ENCODE measurements around the gene AGPAT4. TPM values are rescaled to one million over a fixed set of nuclear protein-coding genes. Genes with fewer than 3 reads are reported as not detected.

The AGPAT4 gene
- polyA plus RNA-seq, 1 experiment: 3.7 TPM

DNA sequence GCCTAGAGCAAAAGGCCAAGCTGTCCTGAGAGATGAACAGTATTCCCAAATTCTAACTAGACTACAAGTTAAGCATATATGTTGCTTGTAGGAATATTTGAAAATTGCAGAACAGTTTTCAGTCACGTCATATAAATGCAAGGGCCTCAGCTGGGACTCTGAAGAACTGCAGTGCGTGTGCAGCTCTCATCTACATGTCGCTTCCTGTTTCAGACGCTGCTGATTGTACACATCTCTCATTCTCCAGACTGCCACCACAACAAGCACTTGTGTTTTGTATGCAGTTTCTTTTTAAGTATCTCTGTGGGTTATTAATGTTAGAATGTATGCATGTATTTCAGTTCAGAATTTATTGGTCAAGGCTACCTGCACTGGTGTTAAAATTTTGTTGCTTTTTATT lies 162.6 kb downstream of the AGPAT4 start:
- Histone ChIP-seq H3K4me3 (ENCODE audit: low read depth, low read length) (no peak overlapping the region), H3K27me3 (ENCODE audit: control insufficient read depth, insufficient read depth, low read length) (no peaks in the 10 kb centered on the region), H3K36me3 (ENCODE audit: control insufficient read depth, insufficient read depth, low read length) (peaks cover 14% of the 10 kb centered on the region)
- CTCF ChIA-PET: interaction anchor here (1.1 kb wide), 1 partner anchor 175 kb away, joined by 3 read pairs; no protein-coding TSS in a partner anchor
- TF ChIP-seq, protein P1, sequence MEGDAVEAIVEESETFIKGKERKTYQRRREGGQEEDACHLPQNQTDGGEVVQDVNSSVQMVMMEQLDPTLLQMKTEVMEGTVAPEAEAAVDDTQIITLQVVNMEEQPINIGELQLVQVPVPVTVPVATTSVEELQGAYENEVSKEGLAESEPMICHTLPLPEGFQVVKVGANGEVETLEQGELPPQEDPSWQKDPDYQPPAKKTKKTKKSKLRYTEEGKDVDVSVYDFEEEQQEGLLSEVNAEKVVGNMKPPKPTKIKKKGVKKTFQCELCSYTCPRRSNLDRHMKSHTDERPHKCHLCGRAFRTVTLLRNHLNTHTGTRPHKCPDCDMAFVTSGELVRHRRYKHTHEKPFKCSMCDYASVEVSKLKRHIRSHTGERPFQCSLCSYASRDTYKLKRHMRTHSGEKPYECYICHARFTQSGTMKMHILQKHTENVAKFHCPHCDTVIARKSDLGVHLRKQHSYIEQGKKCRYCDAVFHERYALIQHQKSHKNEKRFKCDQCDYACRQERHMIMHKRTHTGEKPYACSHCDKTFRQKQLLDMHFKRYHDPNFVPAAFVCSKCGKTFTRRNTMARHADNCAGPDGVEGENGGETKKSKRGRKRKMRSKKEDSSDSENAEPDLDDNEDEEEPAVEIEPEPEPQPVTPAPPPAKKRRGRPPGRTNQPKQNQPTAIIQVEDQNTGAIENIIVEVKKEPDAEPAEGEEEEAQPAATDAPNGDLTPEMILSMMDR (IDR thresholded peaks at IDR 0.05; ENCODE audit: insufficient read depth, low read depth, low read length): no peak
- DNase-seq (ENCODE audit: low read depth): no peak
- POLR2A ChIA-PET: no interaction called here

DNA sequence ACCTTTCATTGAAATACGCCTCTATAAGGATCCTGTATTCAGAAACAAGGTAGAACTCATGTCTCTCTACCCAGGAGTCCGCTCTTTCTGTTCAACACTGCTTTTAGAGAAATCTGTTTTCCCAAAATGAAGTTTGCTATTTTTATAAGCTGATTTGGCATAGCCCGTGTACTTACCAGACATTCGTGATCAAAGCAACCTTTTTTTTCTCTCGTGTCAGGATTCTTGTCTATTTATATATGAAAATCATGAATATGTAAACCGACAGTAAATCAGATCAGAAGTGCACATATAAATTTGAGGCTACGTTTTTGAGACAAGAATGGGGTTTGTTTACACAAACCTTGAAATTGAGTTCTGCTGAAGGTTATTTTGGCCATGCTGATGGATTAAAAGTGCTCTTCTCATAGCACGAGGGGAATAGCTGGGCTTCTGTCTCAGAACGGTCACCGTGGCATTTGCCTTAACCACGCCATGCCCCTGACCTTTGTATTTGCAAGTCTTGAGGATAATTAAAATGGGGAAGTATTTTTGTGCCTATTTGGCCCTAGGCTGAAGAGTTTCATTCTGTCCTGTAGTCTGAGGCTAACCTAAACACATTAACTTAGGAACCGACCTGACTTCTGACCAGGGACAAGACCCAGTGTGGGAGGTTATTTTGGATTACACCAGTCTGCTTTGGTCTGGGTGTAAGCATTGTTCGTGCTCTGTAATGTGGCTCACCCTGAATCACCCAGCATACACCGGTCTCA lies 163.7 kb downstream of the AGPAT4 start:
- Histone ChIP-seq H3K4me3 (ENCODE audit: low read depth, low read length) (no peak overlapping the region), H3K27me3 (ENCODE audit: control insufficient read depth, insufficient read depth, low read length) (no peaks in the 10 kb centered on the region), H3K36me3 (ENCODE audit: control insufficient read depth, insufficient read depth, low read length) (peaks cover 14% of the 10 kb centered on the region)
- POLR2A ChIA-PET: interaction anchor here (0.7 kb wide), 1 partner anchor 112 kb away, joined by 3 read pairs; no protein-coding TSS in a partner anchor
- CTCF ChIA-PET: interaction anchor here (0.6 kb wide), 1 partner anchor 654 kb away, joined by 3 read pairs; no protein-coding TSS in a partner anchor
- DNase-seq (ENCODE audit: low read depth): no peak
- TF ChIP-seq, protein P1 (IDR thresholded peaks at IDR 0.05; ENCODE audit: insufficient read depth, low read depth, low read length): no peak

DNA sequence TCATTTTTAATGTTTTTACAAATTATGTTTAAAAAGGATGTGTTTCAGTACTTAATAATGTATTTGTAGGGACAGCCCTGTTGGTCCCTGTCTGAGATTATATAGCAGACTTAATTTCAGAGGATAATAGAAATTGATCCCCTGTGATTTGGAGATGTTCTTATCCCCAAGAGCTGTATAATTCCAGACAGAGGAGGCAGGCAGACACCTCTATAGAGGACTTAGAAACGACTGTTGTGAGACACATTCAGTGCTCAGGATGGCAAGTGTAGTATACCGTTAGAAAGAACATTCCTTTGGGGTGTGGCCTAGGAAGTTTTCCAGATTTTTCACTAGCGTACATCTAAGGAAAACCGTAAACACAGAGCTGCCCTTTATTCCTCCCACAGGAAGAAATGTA lies 164.5 kb downstream of the AGPAT4 start:
- Histone ChIP-seq H3K36me3 (ENCODE audit: control insufficient read depth, insufficient read depth, low read length) (peaks cover 14% of the 10 kb centered on the region), H3K4me3 (ENCODE audit: low read depth, low read length) (no peak overlapping the region), H3K27me3 (ENCODE audit: control insufficient read depth, insufficient read depth, low read length) (no peaks in the 10 kb centered on the region)
- DNase-seq (ENCODE audit: low read depth): no peak
- TF ChIP-seq, protein P1 (IDR thresholded peaks at IDR 0.05; ENCODE audit: insufficient read depth, low read depth, low read length): no peak
- POLR2A ChIA-PET: no interaction called here
- CTCF ChIA-PET: interaction anchor here (0.6 kb wide), 2 partner anchors 653 to 1358 kb away, joined by 3 read pairs; no protein-coding TSS in a partner anchor

DNA sequence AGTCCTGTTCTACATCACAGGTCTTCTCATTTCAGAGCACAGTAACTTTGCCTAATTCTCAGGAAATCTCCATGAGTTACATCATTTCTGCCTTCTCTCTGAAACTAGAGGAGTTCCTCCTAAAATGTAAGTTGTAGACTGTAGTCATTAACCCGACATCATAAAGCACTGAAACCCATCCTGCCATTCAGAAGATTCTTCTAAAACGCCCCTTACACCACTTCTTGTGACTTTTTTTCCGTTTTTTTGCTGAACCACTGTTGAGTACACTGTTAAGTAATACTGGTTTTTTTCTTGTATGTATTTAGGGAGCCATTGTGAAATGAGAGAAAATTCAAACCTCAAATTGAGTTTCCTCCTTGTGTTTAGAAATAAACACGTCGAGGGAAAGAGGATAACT lies 164.9 kb downstream of the AGPAT4 start:
- no peaks in the 10 kb centered on the region for H3K27me3 ChIP-seq (ENCODE audit: control insufficient read depth, insufficient read depth, low read length)
- no peak for DNase-seq (ENCODE audit: low read depth)
- CTCF ChIA-PET: interaction anchor here (0.6 kb wide), 1 partner anchor 1358 kb away, joined by 3 read pairs; no protein-coding TSS in a partner anchor

More for the DNA sequence above, 164.9 kb downstream of the AGPAT4 start:
- Histone ChIP-seq H3K36me3 (ENCODE audit: control insufficient read depth, insufficient read depth, low read length) (peaks cover 14% of the 10 kb centered on the region), H3K4me3 (ENCODE audit: low read depth, low read length) (no peak overlapping the region)
- POLR2A ChIA-PET: no interaction called here
- TF ChIP-seq, protein P1 (IDR thresholded peaks at IDR 0.05; ENCODE audit: insufficient read depth, low read depth, low read length): no peak
